22Rv1 (cell line): ENCODE measurements around the gene ACAN.

ENCODE experiments used
- ZFX ChIP-seq: fragments of 450-650 bp; IDR thresholded peaks from 2 replicates; pipeline ENCODE4 v1.6.1; 2017; ENCODE audit warnings: antibody characterized with exemption, borderline replicate concordance
- TF ChIP-seq, protein P1 (sequence below): fragments of 450-650 bp; IDR thresholded peaks from 2 replicates; pipeline ENCODE4 v1.5.1; 2017; ENCODE audit warnings: mild to moderate bottlenecking

DNA sequence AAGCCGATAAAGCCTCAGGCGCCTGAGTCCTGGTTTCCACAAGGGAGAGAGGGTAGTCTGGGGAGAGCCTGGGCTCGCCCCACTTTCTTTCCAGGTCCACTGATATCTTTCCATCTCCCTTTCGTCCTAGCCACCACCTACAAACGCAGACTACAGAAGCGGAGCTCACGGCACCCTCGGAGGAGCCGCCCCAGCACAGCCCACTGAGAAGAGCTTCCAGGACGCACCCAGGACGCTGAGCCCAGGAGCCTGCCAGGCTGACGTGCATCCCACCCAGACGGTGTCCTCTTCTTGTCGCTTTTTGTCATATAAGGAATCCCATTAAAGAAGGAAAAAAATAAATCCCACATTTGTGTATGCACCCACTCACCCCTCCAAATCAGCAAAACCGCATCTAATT lies 71.0 kb downstream of the ACAN start:
- TF ChIP-seq, protein P1, sequence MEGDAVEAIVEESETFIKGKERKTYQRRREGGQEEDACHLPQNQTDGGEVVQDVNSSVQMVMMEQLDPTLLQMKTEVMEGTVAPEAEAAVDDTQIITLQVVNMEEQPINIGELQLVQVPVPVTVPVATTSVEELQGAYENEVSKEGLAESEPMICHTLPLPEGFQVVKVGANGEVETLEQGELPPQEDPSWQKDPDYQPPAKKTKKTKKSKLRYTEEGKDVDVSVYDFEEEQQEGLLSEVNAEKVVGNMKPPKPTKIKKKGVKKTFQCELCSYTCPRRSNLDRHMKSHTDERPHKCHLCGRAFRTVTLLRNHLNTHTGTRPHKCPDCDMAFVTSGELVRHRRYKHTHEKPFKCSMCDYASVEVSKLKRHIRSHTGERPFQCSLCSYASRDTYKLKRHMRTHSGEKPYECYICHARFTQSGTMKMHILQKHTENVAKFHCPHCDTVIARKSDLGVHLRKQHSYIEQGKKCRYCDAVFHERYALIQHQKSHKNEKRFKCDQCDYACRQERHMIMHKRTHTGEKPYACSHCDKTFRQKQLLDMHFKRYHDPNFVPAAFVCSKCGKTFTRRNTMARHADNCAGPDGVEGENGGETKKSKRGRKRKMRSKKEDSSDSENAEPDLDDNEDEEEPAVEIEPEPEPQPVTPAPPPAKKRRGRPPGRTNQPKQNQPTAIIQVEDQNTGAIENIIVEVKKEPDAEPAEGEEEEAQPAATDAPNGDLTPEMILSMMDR = no peak
- no peak for TF ChIP-seq ZFX
